ENCODE measurements around the gene FRAT1.

DNA sequence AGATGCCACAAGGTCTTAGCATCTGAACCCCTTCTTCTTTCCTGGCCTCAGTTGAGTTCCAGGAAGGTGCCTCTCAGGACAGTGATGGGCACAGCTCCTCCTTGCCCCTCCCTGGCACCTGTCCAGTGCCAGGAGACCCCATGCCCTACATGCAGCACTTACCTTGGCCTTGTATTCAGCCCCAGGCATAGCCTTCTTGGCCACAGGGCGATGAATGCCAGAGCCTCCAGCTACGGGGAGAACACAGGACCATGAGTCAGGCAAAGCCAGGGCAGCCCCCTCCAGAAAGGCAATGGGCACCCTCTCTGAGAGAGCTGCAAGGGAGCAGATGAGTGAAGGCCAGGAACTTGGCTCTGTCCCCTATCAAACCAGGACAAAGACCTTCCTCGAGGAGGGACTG lies 39.7 kb downstream of the FRAT1 start:
- TF ChIP-seq POLR2A (IDR thresholded peaks at IDR 0.05), result no peak
- no peak for TF ChIP-seq CTCF (IDR thresholded peaks at IDR 0.05)

Data from esophagus squamous epithelium (tissue), 4 donors.